ENCODE data around the gene TMEM114.

The TMEM114 gene

DNA sequence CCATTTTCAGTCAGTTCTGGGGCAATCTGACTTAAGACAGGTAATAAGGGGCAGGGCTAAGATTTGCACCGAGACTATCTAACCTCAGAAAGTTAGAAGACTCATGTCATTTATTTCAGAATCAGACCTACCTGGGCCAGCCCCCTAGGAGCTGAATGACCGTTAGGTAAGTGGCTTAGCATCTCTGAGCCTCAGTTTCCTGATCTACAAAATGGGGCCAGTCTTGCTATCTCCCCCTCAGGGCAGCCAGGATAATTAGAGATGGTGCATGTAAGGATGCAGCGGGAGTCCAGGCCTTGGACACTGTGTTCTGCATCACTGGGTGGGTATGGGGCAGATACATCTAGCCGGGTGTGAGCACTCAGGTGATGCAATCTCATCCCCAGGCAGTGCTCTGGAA, 20.8 kb upstream of the TMEM114 start:
- no peak for DNase-seq

DNA sequence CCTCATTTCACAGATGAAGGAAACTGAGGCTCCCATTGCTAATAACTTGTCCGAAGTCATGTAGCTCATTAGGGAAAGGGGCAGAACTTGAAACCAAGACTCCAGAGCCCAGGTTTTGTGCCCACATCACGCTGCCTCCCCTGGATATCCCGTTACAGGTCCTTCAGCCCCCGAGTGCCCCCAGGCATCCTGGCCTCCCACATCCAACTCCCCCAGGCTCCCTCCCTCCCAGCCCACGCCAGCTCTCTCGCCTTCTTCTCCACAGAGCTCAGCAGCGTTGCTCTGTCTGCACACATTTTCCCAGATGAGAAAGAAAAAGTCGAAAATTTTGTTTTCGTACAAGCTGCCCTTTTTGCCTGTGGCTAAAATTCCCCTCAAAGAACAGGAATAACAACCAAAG, 16.9 kb upstream of the TMEM114 start:
- no peak for DNase-seq

DNA sequence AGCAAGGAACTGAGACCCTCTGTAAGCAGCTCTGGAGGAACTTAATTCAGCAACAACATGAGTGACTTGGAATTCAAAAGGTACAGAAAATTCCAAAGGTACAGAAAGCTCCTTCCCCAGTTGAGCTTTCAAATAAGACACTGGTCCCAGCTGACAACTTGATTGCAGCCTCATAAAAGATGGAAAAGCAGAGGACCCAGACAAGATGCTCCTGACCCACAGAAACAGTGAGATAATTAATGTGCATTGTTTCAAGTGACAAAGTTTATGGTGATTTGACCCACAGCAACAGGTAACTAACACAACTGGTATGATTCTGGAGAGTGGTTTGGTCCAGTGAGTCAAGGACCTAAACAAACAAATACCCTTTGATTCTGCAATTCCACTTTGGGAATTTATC, 15.2 kb upstream of the TMEM114 start:
- no peak for DNase-seq

DNA sequence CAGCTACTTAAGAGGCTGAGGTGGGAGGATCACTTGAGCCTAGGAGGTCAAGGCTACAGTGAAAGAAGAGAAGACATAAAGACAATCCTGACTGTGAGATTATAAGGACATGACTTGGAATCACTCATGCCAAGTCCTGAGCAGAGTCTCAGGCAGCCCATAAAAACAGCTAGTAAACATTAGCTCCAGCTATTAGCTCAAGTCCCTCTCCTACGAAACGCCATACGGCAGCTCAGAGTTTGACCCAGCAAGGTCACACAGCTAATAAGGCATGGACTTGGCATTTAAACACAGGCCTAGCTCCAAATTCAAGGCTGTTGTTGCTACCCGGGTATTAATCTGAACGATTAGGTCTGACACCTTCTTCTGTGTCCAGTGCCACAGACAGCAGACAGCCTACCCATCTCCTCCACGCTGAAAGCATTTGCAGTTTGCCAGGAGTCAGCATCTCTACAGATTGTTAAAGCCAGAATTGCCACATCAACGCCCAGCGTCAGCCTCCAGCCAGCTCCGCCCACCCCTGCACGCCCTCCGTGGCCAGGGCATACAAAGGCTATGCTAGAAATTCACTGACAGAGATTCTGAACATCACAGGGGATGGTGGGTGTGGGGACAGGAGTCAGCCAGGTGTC, 9.9 kb upstream of the TMEM114 start:
- DNase-seq = no peak

DNA sequence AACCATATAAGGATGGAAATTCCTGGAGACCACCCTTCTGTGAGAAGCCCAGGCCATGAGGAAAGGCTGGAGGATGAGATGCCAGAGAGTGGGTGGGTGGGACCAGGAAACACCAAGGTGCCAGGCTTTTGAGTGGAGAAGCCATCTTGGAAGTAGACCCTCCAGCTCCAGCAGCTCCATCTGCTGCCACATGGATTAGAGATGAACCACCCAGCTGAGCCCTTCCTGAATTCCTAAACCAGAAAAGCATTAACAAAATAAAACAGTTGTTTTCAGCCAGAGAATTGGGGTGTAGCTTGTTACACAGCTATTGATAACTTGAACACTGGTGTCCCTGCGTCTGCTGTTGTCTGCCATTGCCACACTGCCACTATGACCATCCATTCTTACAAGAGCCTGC, 6.3 kb upstream of the TMEM114 start:
- DNase-seq = no peak

DNA sequence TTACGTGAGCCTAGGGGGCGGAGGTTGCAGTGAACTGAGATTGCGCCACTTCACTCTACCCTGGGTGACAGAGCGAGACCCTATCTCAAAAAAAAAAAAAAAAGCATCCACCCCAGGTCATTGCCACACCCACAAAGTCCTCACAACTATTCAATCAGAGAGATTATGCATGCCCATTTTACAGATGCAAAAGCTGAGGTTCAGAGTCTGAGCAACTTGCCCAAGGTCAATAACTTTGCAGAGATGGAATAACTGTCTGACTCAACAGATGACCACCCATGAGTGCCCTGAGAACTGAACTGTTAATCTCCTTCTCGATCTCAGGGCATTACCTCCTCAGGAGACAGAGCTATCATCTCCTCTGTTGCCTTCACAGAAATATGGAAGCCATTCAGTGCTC, 5.5 kb upstream of the TMEM114 start:
- no peak for DNase-seq

DNA sequence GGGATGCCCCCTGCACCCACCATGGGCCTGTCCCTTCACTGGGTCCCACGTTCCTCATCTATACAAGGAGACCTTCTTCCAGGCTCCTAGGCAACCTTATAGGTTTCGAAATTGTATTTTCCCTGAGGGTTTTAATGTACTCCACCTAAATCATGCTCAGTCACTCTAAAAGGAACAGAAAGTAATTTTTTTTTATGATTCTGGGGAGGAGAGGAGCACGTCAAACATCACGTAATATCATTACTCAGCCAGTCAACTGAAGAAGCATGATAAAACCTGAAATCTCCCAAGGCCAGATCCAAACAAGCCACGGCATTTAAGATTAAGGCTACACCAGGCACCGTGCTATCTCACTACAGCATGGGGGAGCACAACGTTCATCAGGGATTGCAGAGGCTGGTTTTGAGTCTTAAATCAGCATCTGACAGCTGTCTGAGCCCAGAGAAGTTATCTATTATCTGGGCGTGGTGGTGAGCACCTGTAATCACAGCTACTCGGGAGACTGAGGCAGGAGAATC, 3.9 kb upstream of the TMEM114 start:
- DNase-seq = no peak

DNA sequence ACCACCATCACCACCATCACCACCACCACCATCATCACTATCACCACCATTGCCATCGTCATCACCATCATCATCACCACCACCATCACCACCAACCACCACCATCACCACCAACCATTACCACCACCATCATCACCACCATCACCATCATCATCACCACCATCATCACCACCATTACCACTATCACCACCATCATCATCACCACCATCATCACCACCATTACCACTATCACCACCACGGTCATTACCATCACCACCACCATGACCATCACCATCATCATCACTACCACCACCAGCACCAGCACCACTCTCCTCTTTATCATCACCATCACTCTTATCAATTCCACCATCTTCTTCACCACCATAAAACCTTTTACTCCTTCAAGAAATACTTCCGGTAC, 1.1 kb upstream of the TMEM114 start:
- DNase-seq = no peak

DNA sequence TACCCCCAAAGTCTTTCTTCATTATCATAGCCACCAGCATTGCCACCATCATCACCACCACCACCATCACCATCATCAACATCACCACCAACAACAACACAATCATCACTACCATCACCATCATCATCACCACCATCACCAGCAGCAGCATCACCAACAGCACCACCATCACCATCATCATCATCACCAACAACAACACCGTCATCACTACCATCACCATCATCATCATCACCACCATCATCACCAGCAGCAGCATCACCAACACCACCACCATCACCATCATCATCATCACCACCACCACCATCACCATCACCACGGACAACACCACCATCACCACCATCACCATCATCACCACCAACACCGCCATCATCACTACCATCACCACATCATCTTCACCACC, 500 bp upstream of the TMEM114 start:
- no peak for DNase-seq

DNA sequence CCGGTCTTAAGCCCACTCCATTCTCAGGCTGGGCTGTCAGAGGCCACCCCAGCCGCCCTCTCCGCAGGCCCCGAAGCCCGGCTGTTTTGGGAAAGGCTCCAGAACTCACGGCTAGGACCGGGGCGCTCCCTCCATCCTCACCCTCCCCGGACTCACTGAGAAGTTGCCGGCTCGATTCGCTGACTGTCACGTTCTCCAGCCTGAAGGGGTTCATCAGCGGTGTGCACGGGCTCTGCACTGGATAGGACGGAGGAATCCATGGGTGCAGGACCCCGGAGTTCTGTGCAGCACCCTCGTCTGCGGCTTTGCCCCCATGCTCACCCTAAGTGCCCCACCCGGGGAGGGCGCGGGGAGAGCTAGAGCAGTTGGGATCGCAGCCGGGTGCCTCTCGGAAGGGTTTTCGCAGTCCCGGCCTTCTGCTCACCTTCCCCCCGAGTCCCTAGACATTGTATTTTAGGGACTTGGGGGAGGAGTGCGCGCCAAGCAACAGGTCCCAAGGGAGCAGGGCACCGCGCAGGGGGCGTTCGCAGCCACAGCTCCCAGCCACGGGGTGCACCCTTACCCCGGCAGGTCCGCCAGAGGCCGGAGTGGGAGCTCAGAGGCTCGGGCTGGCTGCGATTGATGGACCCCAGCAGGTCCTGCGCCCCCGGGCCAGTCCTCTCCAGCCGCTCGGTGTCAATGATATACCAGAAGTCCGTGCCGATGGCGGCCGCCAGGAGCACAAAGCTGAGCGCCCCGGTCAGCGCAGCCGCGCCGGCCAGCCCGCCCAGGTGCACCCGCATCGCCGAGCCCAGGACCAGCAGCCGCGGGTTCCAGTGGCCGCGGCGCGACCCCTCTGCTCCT, 1.0 kb downstream of the TMEM114 start:
- DNase-seq = no peak

DNA sequence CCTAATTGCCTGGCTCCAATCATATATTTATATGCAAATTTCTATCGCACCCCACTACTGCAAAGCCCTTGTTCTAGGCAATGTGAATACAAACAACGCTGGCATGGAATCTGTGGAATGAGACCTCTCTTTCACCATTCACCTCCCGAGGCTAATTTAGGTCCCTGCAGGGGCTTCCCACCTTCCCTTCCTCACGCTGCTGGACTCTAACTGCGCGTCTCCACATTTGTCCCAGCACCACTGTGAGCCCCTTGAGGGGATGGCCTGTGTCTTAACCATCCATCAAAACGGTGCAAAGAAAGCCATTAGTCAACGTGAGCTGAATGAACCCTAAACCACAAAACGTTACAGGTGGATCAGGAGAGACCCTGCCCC, 1.6 kb downstream of the TMEM114 start:
- no peak for DNase-seq

DNA sequence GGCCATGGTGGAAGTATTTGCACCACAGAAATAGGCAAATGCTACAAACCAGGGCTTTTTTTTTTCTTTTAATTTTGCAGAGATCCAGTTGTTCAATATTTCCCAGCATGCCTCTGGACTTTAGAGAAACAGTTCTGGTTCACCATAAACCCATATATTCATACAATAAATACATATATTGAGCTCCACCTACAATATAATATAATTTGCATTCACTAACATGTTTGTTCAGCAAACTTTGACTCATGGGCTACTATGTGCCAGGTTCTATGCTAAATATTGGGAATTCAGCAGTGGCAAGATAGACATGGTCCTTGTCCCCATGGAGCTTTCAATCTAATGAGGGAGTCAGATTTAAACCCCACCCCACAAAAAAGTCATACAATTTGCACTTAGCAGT, 3.2 kb downstream of the TMEM114 start:
- DNase-seq = no peak

DNA sequence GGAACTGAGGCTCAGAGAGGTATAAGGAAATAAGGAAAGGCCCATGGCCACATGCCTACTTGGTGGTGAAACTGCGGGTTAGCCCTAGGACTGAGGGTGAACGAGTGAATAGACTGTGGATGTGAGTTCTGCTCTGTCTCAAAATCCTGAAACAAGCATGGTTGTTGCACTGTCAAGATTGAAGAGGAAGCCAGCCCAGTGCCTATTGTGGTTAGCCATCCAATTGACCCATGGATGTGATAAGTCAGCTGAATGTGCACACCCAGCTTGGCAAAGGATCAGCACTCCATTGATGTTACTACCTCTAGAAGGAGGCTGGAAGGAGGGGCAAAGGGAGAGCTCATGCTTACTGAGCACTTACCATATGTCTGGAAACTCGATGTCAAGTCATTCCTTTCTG, 4.5 kb downstream of the TMEM114 start:
- no peak for DNase-seq

DNA sequence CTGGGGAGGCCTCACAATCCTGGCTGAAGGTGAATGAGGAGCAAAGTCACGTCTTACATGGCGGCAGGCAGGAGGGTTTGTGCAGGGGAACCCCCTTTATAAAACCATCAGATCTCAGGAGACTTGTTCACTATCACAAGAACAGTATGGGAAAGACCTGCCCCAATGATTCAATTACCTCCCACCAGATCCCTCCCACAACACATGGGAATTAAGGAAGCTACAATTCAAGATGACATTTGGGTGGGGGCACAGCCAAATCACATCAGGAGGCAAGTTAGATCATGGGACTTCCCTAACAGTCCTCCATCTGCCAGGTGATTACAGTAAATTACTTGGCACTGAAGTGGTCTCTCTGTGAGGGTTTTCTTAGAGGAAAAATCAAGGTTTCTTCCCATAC, 5.3 kb downstream of the TMEM114 start:
- DNase-seq = no peak

DNA sequence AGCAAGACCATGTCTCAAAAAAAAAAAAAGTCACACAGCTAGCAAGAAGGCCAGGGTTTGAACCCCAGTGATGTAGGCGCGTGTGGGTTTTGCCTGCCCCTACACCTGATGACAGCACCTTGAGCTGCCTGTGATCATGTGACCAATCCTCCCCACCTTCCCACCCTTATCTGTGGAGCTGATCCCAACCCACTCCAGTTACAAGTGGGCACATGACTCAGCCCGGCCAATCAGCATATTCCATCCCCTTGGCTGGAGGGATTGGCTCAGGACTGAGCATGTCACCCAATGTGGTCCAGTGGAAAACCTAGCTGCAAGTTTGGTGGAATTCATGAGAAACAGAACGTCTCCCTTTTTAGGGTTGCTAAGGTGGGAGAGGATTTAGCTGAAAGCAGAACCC, 6.6 kb downstream of the TMEM114 start:
- no peak for DNase-seq

DNA sequence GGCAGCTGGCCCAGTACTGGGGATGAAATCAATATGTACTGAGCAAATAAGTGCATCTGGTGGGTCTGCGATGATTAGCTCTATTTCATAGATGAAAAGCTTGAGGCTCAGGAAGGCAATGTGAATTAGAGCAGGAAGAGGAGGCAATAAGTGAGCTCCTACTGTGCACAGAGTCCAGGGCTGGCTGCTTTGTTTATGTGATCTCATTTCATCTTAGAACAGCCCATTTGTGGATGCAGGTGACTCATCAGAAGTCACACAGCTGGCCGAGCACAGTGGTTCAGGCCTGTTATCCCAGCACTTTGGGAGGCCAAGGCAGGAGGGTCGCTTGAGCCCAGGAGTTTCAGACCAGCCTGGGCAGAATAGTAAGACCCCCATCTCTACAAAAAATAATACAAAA, 7.1 kb downstream of the TMEM114 start:
- no peak for DNase-seq

DNA sequence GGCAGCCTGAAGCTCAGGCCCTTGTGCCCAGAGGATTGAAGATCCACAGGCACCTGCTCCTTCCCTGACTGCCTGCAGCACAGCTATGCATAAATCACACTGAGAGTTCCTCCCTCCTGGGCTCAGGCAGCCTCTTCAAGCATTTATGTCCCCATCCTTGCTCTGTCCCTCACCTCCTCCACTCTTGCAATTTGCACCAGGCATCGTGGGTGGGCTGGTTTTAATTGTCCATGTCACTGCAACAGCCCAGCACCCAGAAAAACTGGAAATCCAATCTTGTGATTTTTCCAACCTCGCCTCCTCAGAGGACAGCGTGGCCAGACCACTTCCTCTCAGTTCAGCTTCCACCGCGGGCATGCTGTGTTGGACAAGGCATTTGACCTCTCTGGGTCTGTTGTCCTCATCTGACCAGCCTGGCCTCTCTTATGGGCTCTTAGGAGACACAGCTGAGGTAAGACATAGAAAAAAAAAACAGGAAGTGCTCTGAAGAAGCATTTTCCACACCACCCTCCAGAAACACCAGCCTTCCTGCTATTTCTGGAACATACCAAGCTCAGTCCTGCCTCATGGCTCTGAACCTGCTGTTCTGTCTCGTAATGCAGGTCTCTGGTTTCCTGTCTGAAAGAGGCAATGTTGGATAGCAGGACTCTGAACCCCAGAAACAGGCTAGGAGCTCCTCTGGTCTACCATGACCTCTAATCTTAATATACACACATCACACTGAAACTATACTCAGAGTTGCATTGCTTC, 8.3 kb downstream of the TMEM114 start:
- no peak for DNase-seq

DNA sequence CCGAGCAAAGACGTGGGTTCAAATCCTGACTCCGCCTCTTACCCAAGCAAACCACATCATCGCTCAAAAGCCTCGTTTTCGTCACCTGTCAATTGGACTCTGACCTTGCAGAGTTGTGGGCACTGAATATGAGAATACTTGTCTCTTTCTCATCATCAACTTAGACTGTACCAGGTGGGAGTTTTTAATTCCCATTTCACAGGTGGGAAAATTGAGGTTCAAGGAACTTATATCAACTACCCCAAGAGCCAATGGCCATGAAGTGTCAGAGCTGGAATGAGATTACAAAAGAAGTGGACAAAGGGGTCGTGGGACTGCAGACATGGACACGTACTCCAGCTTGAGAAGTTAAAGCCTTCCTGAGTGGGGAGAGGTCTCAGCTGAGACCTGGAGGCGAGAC, 10.8 kb downstream of the TMEM114 start:
- no peak for DNase-seq

DNA sequence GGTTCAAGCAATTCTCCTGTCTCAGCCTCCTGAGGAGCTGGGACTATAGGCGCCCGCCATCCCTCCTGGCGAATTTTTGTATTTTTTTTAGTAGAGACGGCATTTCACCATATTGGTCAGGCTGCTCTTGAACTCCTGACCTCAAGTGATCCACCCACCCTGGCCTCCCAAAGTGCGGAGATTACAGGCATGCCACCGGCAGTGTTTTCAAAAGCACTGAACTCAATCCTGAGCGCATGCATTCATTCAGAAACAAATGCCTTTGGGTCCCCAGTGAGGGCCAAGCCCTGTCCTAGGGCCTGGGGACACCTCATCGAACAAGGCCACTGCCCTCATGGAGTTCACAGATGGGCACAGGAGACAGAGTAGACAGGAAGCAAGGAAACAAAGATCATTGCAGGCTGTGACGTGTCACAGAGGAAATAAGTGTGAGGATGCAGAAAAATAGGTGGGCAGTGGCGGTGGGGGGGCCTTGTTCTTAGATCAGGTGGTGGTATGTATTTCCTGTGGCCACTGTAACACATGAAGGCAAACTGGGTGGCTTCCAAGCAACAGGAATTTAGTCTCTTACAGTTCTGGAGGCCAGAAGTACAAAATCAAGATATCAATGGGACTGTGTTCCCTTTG, 12.5 kb downstream of the TMEM114 start:
- DNase-seq = no peak

DNA sequence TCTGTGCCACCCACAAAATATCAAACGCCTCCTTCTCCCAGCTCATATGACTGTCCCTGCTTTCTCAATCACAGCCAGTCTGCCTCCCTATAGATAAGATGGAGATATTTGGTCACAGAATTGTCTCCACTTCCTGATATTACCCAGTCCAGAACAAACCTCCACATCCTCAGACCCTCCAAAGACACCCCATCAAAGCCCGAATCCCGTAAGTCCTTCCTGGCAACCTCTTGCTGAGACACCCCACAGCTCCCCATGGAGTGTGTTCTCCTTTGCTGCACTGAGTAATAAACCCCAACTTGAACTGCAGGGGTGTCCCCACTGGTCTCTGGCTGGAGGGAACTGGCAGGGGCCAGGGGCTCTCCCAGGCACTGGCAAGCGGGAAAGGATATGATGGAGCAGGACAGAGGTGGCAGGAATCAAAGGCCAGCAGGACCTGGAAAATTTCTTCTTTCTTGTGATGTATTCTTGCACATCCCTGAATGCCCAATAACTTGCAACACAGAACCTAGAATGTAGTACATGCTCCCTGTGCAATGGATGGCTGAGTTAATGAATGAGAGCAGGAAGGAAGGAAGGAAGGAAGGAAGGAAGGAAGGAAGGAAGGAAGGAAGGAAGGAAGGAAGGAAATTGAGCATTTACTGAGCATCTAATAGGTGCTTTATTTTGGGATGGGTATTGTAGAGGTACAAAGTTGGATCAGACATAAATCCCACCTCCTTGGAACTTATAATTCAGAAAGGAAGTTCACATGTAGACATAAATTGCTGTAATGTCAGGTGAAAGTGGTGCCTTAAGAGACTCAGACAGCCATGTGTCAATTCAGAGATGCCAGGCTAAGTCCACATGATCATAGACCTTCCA, 13.9 kb downstream of the TMEM114 start:
- no peak for DNase-seq

DNA sequence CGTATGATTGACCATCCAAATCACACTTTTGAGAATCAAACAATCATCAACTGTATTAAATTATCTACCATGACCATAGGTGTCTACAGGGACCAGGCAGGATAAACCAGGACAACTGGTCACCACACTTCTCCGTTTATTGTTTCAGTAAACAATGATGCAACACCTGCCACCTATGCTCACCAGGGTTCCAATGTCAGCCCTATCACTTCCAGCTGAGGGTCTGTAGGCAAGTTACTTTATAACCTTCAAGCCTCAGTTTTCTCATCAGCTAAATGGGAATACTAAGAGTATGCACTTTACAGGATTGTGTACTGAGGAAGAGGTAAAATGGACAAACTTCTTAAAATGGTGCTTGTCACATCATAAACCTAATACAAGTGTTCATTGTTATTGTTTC, 14.9 kb downstream of the TMEM114 start:
- no peak for DNase-seq

DNA sequence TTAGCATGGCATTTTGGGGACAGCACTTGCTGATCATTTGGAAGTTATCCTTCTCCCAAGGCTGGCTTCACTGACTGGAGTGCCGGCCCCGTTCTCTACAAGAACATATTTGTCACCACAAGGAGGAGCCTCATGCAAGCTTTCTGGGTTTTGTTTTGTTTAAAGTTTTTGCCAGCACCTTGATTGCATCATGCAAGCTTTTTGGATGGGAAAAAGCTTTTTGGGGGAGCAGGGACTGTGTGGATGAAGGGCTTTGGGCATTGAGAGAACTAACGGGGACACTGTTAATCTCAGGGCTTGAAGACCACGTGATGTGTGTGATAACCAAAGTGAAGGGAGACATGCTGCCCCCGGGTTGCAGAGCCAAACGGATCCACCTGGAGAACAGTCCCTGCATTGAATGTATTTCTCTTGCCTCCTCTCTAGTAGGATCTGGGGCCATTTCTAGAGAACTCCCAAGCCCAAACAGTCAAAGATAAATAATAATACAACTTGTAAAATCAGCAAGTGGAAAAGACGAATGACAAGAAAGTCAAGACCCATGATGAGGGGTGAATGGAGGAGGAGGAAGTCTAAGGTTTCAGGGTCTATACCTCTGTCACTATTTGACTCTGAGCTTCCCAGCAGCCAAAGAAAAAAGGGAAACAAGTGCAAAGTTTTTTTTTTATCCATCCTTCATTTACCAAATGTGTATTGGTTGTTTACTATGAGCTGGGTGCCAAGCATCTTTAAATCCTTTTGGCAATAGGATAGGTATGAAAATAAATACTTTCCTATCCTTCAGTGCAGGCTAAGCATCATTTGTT, 17.2 kb downstream of the TMEM114 start:
- DNase-seq = no peak
